Activated B cell treated with CpG ODN at 0.5 μM for 24 hours (primary cell): Measurements from ENCODE around the gene MARVELD3. TPM values are rescaled to one million over a fixed set of nuclear protein-coding genes. Genes with fewer than 3 reads are reported as not detected.
"Not testable (repeated sequence)": the region's sequence is repeated elsewhere in the genome, so short reads cannot be mapped to it uniquely, and the experiment has no call there.

ENCODE experiments used
- ATAC-seq: fragments of 200-7000 bp; cut with Tn5 transposase; one replicate; pipeline ENCODE4 v1.10.0; 2021; ENCODE audit warnings: low read depth, mild to moderate bottlenecking, moderate library complexity
- CTCF ChIA-PET: fragments of 350-600 bp; sonication (Branson Sonifier 250); formaldehyde crosslinking; loops from one replicate; lab custom pipeline; 2021; ENCODE audit warnings: antibody characterized with exemption; lab: Charles Lee
- POLR2A ChIA-PET: fragments of 350-600 bp; sonication (Branson Sonifier 250); formaldehyde crosslinking; loops from one replicate; lab custom pipeline; 2021; ENCODE audit warnings: antibody characterized with exemption; lab: Charles Lee
- DNase-seq: peaks from one replicate; pipeline ENCODE4 v3.0.0; 2022
- H3K27ac Mint-ChIP-seq: one replicate; pipeline ENCODE4 v1.8.0; 2020; ENCODE audit warnings: mixed read lengths
- H3K27me3 Mint-ChIP-seq: one replicate; pipeline ENCODE4 v1.8.0; 2021; ENCODE audit warnings: mixed read lengths
- H3K36me3 Mint-ChIP-seq: one replicate; pipeline ENCODE4 v1.8.0; 2021; ENCODE audit warnings: low read depth, mixed read lengths
- H3K4me1 Mint-ChIP-seq: one replicate; pipeline ENCODE4 v1.8.0; 2021; ENCODE audit warnings: mixed read lengths
- H3K4me3 Mint-ChIP-seq: one replicate; pipeline ENCODE4 v1.8.0; 2020; ENCODE audit warnings: mild to moderate bottlenecking, mixed read lengths
- H3K9me3 Mint-ChIP-seq: one replicate; pipeline ENCODE4 v1.8.0; 2020; ENCODE audit warnings: mixed read lengths
- CTCF ChIP-seq: fragments of 200-600 bp; IDR thresholded peaks from one replicate; pipeline ENCODE4 v1.8.0; 2022; ENCODE audit warnings: antibody characterized with exemption, mild to moderate bottlenecking
- intact Hi-C: fragments of 100-400 bp; cut with micrococcal nuclease; formaldehyde crosslinking; loops from one replicate; pipeline ENCODE4 v1.15.1; 2024
- total RNA-seq: library from RNA; stranded (reverse); gene quantifications from 2 replicates; pipeline ENCODE4 v1.2.3, GENCODE V29; 2022

MARVELD3 gene
- total RNA-seq, 1 donor from 2014 or later, result not detected

GRCh38 chr16:71590584-71590983 is 35.4 kb upstream of the MARVELD3 start:
- H3K4me3 Mint-ChIP-seq, result no peak overlapping the region
- ChIA-PET CTCF (no interaction called here), POLR2A (no interaction called here)
- no peak for TF ChIP-seq CTCF
- intact Hi-C loops, result no loop called here
- peaks cover 11% of the 10 kb centered on the region for H3K4me1 Mint-ChIP-seq
- H3K27me3 Mint-ChIP-seq, result peaks cover 9% of the 10 kb centered on the region
- ATAC-seq (no peak), DNase-seq (no peak)
- no peaks in the 10 kb centered on the region for H3K9me3 Mint-ChIP-seq
- no peaks in the 10 kb centered on the region for H3K36me3 Mint-ChIP-seq
- H3K27ac Mint-ChIP-seq, result no peak overlapping the region

- ATAC-seq (no peak), DNase-seq (no peak)
- ChIA-PET POLR2A (interaction anchor here (0.6 kb wide), 1 partner anchor 1067 kb away, joined by 3 read pairs; no protein-coding TSS in a partner anchor), CTCF (interaction anchor here (1.4 to 1.5 kb wide), 2 partner anchors 9 to 19 kb away, joined by 3 to 6 read pairs; no protein-coding TSS in a partner anchor)
- intact Hi-C loops, result no loop called here
- no peaks in the 10 kb centered on the region for H3K36me3 Mint-ChIP-seq
- H3K9me3 Mint-ChIP-seq, result no peaks in the 10 kb centered on the region
- no peak for TF ChIP-seq CTCF
- peaks cover 10% of the 10 kb centered on the region for H3K4me1 Mint-ChIP-seq
- no peak overlapping the region for H3K4me3 Mint-ChIP-seq
- peaks cover 9% of the 10 kb centered on the region for H3K27me3 Mint-ChIP-seq
- H3K27ac Mint-ChIP-seq, result no peak overlapping the region
These were observed 34.1 kb upstream of the MARVELD3 start for GRCh38 chr16:71591917-71592316.

GRCh38 chr16:71593048-71593999 is 32.7 kb upstream of the MARVELD3 start:
- TF ChIP-seq CTCF, result no peak
- DNase-seq, result no peak
- Mint-ChIP-seq H3K27me3 (peaks cover 9% of the 10 kb centered on the region), H3K27ac (no peak overlapping the region), H3K4me1 (peaks cover 2% of the 10 kb centered on the region), H3K9me3 (no peaks in the 10 kb centered on the region), H3K4me3 (no peak overlapping the region), H3K36me3 (no peaks in the 10 kb centered on the region)
- no peak for ATAC-seq
- ChIA-PET CTCF (interaction anchor here (1.4 to 1.5 kb wide), 2 partner anchors 11 to 18 kb away, joined by 3 to 6 read pairs; no protein-coding TSS in a partner anchor), POLR2A (no interaction called here)
- intact Hi-C loops, result no loop called here

GRCh38 chr16:71594000-71594646 is 31.9 kb upstream of the MARVELD3 start:
- TF ChIP-seq CTCF, result no peak
- CTCF ChIA-PET, result no interaction called here
- ATAC-seq, result no peak
- intact Hi-C loops, result no loop called here
- Mint-ChIP-seq H3K4me1 (no peaks in the 10 kb centered on the region), H3K27me3 (peaks cover 11% of the 10 kb centered on the region), H3K36me3 (no peaks in the 10 kb centered on the region), H3K4me3 (no peak overlapping the region), H3K9me3 (no peaks in the 10 kb centered on the region), H3K27ac (no peak overlapping the region)
- no peak for DNase-seq
- POLR2A ChIA-PET, result no interaction called here

- H3K4me1 Mint-ChIP-seq, intact Hi-C loops, H3K4me3 Mint-ChIP-seq, H3K27ac Mint-ChIP-seq, DNase-seq, POLR2A ChIA-PET, H3K36me3 Mint-ChIP-seq, H3K9me3 Mint-ChIP-seq, ATAC-seq, CTCF ChIA-PET: not testable (repeated sequence)
- H3K27me3 Mint-ChIP-seq, result peaks cover 11% of the 10 kb centered on the region
These were observed 30.6 kb upstream of the MARVELD3 start for GRCh38 chr16:71595340-71595826.

GRCh38 chr16:71598426-71598825 is 27.6 kb upstream of the MARVELD3 start:
- POLR2A ChIA-PET, H3K27me3 Mint-ChIP-seq, H3K4me1 Mint-ChIP-seq, CTCF ChIA-PET, H3K9me3 Mint-ChIP-seq, ATAC-seq, H3K27ac Mint-ChIP-seq, H3K36me3 Mint-ChIP-seq, DNase-seq, H3K4me3 Mint-ChIP-seq, intact Hi-C loops: not testable (repeated sequence)
